ENCODE data around the gene SPDL1. TPM values are rescaled to one million over a fixed set of nuclear protein-coding genes. Genes with fewer than 3 reads are reported as not detected.
A peak's percentile ranks its signal among the peaks of the same experiment; 100 is the strongest.

The SPDL1 gene
- total and polyA plus RNA-seq, 3 experiments from 2014 or later, result 6.6 to 43.1 (median 39.1) TPM

- H3K9me3 Mint-ChIP-seq, result no peaks in the 10 kb centered on the region
- H3K4me3 Mint-ChIP-seq, result no peak overlapping the region
- H3K36me3 Mint-ChIP-seq, result peaks cover 0 to 8% (median 0%) of the 10 kb centered on the region in 3 donors
- Histone ChIP-seq H3K27me3 (ENCODE audit: insufficient read depth, low read length, poor library complexity, severe bottlenecking) (no peaks in the 10 kb centered on the region), H3K4me1 (ENCODE audit: insufficient read depth, low read length) (peaks cover 15% of the 10 kb centered on the region), H3K4me3 (ENCODE audit: low read length) (no peak overlapping the region), H3K27ac (ENCODE audit: low read depth, low read length) (no peak overlapping the region), H3K36me3 (ENCODE audit: insufficient read depth, low read length) (no peaks in the 10 kb centered on the region), H3K9me3 (ENCODE audit: low read length) (no peaks in the 10 kb centered on the region)
- POLR2A ChIA-PET, result no interaction called here
- DNase-seq, result no peak
- CTCF ChIA-PET, result interaction anchor here (1.4 to 5.3 kb wide), 3 partner anchors 10 to 594 kb away, joined by 3 to 29 read pairs (median 6); no protein-coding TSS in a partner anchor
- H3K27ac Mint-ChIP-seq, result no peak overlapping the region
- peaks cover 14 to 37% (median 31%) of the 10 kb centered on the region in 3 donors for H3K4me1 Mint-ChIP-seq
- H3K27me3 Mint-ChIP-seq, result peaks cover 8 to 23% of the 10 kb centered on the region in 2 donors
Measured at GRCh38 chr5:169580964-169581363, 2.6 kb upstream of the SPDL1 start.

- Mint-ChIP-seq H3K27ac (peak overlapping the region in 1 of 8 donors; percentile 49), H3K27me3 (peaks cover 7 to 17% of the 10 kb centered on the region in 2 donors), H3K9me3 (no peaks in the 10 kb centered on the region), H3K4me3 (peak overlapping the region in 5 of 7 donors; percentile 7 to 77 (median 49)), H3K4me1 (peaks cover 14 to 41% (median 38%) of the 10 kb centered on the region in 3 donors), H3K36me3 (peaks cover 0 to 8% (median 0%) of the 10 kb centered on the region in 3 donors)
- Histone ChIP-seq H3K9me3 (ENCODE audit: low read length) (no peaks in the 10 kb centered on the region), H3K27me3 (ENCODE audit: insufficient read depth, low read length, poor library complexity, severe bottlenecking) (no peaks in the 10 kb centered on the region), H3K4me1 (ENCODE audit: insufficient read depth, low read length) (peaks cover 15% of the 10 kb centered on the region), H3K4me3 (ENCODE audit: low read length) (no peak overlapping the region), H3K27ac (ENCODE audit: low read depth, low read length) (no peak overlapping the region), H3K36me3 (ENCODE audit: insufficient read depth, low read length) (no peaks in the 10 kb centered on the region)
- POLR2A ChIA-PET, result no interaction called here
- CTCF ChIA-PET, result interaction anchor here (1.4 to 5.3 kb wide), 2 partner anchors 12 to 594 kb away, joined by 3 to 29 read pairs; no protein-coding TSS in a partner anchor
- peak; percentile 20 to 57 (median 38) for DNase-seq
Measured at GRCh38 chr5:169581580-169582227, 1.9 kb upstream of the SPDL1 start.

DNA sequence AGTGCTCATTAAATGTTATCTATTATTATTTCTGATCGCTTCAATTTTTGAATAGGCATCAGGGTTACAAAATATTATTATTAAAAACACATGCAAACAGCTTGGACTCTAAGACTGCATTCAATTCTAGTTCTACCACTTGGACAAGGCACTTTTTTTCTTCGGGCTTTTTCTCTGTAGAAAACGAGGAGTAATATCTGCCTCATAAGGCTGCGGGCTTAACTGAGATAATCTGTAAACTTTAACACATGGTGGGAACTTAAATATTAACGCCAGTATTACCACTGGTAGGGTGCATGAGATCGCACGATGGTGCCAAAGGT, 511 bp upstream of the SPDL1 start:
- peak overlapping the region; percentile 85 to 97 (median 88) for H3K27ac Mint-ChIP-seq
- peak overlapping the region; percentile 96 to 99 (median 97) for H3K4me3 Mint-ChIP-seq
- DNase-seq, result no peak
- H3K27ac ChIP-seq (ENCODE audit: low read depth, low read length), result no peak overlapping the region
- H3K36me3 ChIP-seq (ENCODE audit: insufficient read depth, low read length), result no peaks in the 10 kb centered on the region
- H3K27me3 ChIP-seq (ENCODE audit: insufficient read depth, low read length, poor library complexity, severe bottlenecking), result no peaks in the 10 kb centered on the region
- peak overlapping the region; percentile 93 for H3K4me3 ChIP-seq (ENCODE audit: low read length)
- no peaks in the 10 kb centered on the region for H3K9me3 ChIP-seq (ENCODE audit: low read length)
- H3K27me3 Mint-ChIP-seq, result peaks cover 7 to 9% of the 10 kb centered on the region in 2 donors
- peaks cover 15% of the 10 kb centered on the region for H3K4me1 ChIP-seq (ENCODE audit: insufficient read depth, low read length)
- CTCF ChIA-PET, result interaction anchor here (0.7 to 5.3 kb wide), 6 partner anchors 8 to 596 kb away, joined by 3 to 29 read pairs (median 3); no protein-coding TSS in a partner anchor
- H3K36me3 Mint-ChIP-seq, result peaks cover 0 to 8% (median 0%) of the 10 kb centered on the region in 3 donors
- POLR2A ChIA-PET, result interaction anchor here (0.7 to 1.3 kb wide), 2 partner anchors 55 to 478 kb away, joined by 8 to 10 read pairs; partner anchors contain the start of gene DOCK2
- H3K9me3 Mint-ChIP-seq, result no peaks in the 10 kb centered on the region
- peaks cover 14 to 41% (median 38%) of the 10 kb centered on the region in 3 donors for H3K4me1 Mint-ChIP-seq

- Mint-ChIP-seq H3K36me3 (peaks cover 0 to 24% (median 9%) of the 10 kb centered on the region in 3 donors), H3K27ac (peak overlapping the region in 4 of 8 donors; percentile 45 to 81 (median 56))
Measured at GRCh38 chr5:169584998-169585451, 1.5 kb downstream of the SPDL1 start.

GRCh38 chr5:169590602-169591001, 7.0 kb downstream of the SPDL1 start:
- POLR2A ChIA-PET, result no interaction called here
- H3K4me1 Mint-ChIP-seq, result peaks cover 1 to 11% (median 7%) of the 10 kb centered on the region in 3 donors

More at GRCh38 chr5:169584998-169585451, 1.5 kb downstream of the SPDL1 start:
- POLR2A ChIA-PET, result no interaction called here
- Mint-ChIP-seq H3K4me3 (peak overlapping the region; percentile 54 to 99 (median 97)), H3K4me1 (peaks cover 14 to 41% (median 38%) of the 10 kb centered on the region in 3 donors), H3K9me3 (no peaks in the 10 kb centered on the region), H3K27me3 (peaks cover 4 to 7% of the 10 kb centered on the region in 2 donors)
- H3K4me1 ChIP-seq (ENCODE audit: insufficient read depth, low read length), result peaks cover 15% of the 10 kb centered on the region
- CTCF ChIA-PET, result no interaction called here
- H3K4me3 ChIP-seq (ENCODE audit: low read length), result no peak overlapping the region
- H3K36me3 ChIP-seq (ENCODE audit: insufficient read depth, low read length), result no peaks in the 10 kb centered on the region
- no peaks in the 10 kb centered on the region for H3K27me3 ChIP-seq (ENCODE audit: insufficient read depth, low read length, poor library complexity, severe bottlenecking)
- no peak overlapping the region for H3K27ac ChIP-seq (ENCODE audit: low read depth, low read length)
- no peak for DNase-seq
- H3K9me3 ChIP-seq (ENCODE audit: low read length), result no peaks in the 10 kb centered on the region

DNA sequence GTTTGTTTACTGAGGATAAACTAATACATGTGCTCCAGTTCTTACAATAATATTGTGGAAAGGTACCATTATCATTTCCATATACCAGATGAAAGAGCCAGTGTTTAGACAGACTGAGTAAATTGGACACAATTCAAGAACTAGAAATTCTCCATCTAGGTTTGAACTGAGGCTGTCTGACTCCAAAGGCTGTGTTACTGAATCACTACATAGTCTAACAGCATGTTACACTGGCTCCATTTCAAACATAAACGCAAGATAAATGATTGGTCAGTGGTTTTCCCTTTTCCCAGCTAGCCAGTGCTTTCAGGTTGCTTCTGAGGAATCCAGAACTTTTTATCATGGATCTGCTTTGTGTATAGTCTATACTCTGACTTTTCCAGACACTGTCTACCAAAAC, 8.1 kb downstream of the SPDL1 start:
- Mint-ChIP-seq H3K27ac (no peak overlapping the region), H3K27me3 (no peaks in the 10 kb centered on the region), H3K4me3 (no peak overlapping the region), H3K4me1 (peaks cover 0 to under 1% (median 0%) of the 10 kb centered on the region in 3 donors), H3K9me3 (no peaks in the 10 kb centered on the region), H3K36me3 (peaks cover 18 to 72% (median 40%) of the 10 kb centered on the region in 3 donors)
- Histone ChIP-seq H3K4me3 (ENCODE audit: low read length) (no peak overlapping the region), H3K27me3 (ENCODE audit: insufficient read depth, low read length, poor library complexity, severe bottlenecking) (no peaks in the 10 kb centered on the region), H3K27ac (ENCODE audit: low read depth, low read length) (no peak overlapping the region), H3K9me3 (ENCODE audit: low read length) (no peaks in the 10 kb centered on the region), H3K36me3 (ENCODE audit: insufficient read depth, low read length) (peaks cover 13% of the 10 kb centered on the region), H3K4me1 (ENCODE audit: insufficient read depth, low read length) (no peaks in the 10 kb centered on the region)
- CTCF ChIA-PET, result no interaction called here
- no peak for DNase-seq
- POLR2A ChIA-PET, result no interaction called here

More at GRCh38 chr5:169590602-169591001, 7.0 kb downstream of the SPDL1 start:
- DNase-seq, result no peak
- CTCF ChIA-PET, result no interaction called here
- Histone ChIP-seq H3K27me3 (ENCODE audit: insufficient read depth, low read length, poor library complexity, severe bottlenecking) (no peaks in the 10 kb centered on the region), H3K4me1 (ENCODE audit: insufficient read depth, low read length) (no peaks in the 10 kb centered on the region), H3K36me3 (ENCODE audit: insufficient read depth, low read length) (peaks cover 13% of the 10 kb centered on the region), H3K4me3 (ENCODE audit: low read length) (no peak overlapping the region), H3K27ac (ENCODE audit: low read depth, low read length) (no peak overlapping the region), H3K9me3 (ENCODE audit: low read length) (no peaks in the 10 kb centered on the region)
- Mint-ChIP-seq H3K27me3 (no peaks in the 10 kb centered on the region), H3K27ac (no peak overlapping the region), H3K4me3 (no peak overlapping the region), H3K9me3 (no peaks in the 10 kb centered on the region), H3K36me3 (peaks cover 18 to 63% (median 36%) of the 10 kb centered on the region in 3 donors)

DNA sequence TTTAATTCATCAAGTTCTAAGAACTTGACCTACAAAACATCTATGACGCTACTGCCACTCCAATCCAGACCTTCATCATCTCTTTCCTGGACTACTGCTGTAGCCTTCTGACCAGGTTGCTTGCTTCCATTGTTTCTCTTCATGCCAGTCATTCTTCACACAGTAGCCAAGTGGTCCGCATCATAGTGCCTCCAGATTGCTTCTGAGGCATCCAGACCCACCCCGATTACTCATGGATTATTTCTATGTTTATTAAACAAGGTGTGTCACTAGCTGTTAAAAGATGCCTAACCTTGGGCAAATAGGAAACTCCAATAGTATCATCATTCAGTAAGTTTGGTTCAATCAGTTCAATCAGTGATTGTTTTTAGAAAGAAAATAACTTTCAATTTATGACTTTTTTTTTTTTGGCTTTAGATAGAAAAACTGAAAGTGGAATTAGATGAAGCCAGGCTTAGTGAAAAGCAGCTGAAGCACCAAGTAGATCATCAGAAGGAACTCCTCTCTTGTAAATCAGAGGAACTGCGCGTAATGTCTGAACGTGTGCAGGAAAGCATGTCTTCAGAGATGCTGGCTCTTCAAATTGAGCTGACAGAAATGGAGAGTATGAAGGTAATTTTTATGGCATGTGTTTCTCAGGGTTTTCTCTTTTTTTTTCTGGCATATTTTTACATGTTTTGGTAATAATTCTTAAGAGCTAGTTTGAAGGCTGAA, 9.5 kb downstream of the SPDL1 start:
- peaks cover 18 to 83% (median 46%) of the 10 kb centered on the region in 3 donors for H3K36me3 Mint-ChIP-seq
- Histone ChIP-seq H3K4me1 (ENCODE audit: insufficient read depth, low read length) (no peaks in the 10 kb centered on the region), H3K27ac (ENCODE audit: low read depth, low read length) (no peak overlapping the region), H3K36me3 (ENCODE audit: insufficient read depth, low read length) (peaks cover 13% of the 10 kb centered on the region), H3K9me3 (ENCODE audit: low read length) (no peaks in the 10 kb centered on the region), H3K27me3 (ENCODE audit: insufficient read depth, low read length, poor library complexity, severe bottlenecking) (no peaks in the 10 kb centered on the region), H3K4me3 (ENCODE audit: low read length) (no peak overlapping the region)
- CTCF ChIA-PET, result interaction anchor here (0.7 to 1.2 kb wide), 2 partner anchors 10 to 12 kb away, joined by 3 read pairs; partner anchors contain the start of gene SPDL1
- no peak for DNase-seq
- no peak overlapping the region for H3K4me3 Mint-ChIP-seq
- POLR2A ChIA-PET, result interaction anchor here (0.8 kb wide), 1 partner anchor 101 kb away, joined by 3 read pairs; no protein-coding TSS in a partner anchor
- no peaks in the 10 kb centered on the region for H3K4me1 Mint-ChIP-seq
- peak overlapping the region in 1 of 8 donors; percentile 7 for H3K27ac Mint-ChIP-seq
- no peaks in the 10 kb centered on the region for H3K9me3 Mint-ChIP-seq
- no peaks in the 10 kb centered on the region for H3K27me3 Mint-ChIP-seq

Measured in CD8-positive, alpha-beta memory T cell (primary cell).